Activated CD4-positive, CD25-positive, alpha-beta regulatory T cell treated with anti-CD3 and anti-CD28 coated beads, Interleukin-2, amount 50 U/mL, for 24 hours (primary cell): ENCODE data around the gene HOXB3.
"Not testable (repeated sequence)": the region's sequence is repeated elsewhere in the genome, so short reads cannot be mapped to it uniquely, and the experiment has no call there.

Source experiments
- ATAC-seq, 2 donors: fragments of 150-1000 bp; cut with Tn5 transposase; one replicate each; pipeline ENCODE4 v1.10.0; 2021; ENCODE audit warnings: mild to moderate bottlenecking in 1 of 2, moderate library complexity in 1 of 2

The HOXB3 gene

GRCh38 chr17:48522031-48522653 lies 67.9 kb downstream of the HOXB3 start:
- ATAC-seq = no peak

GRCh38 chr17:48520631-48521079 lies 69.4 kb downstream of the HOXB3 start:
- no peak for ATAC-seq

GRCh38 chr17:48519427-48519826 lies 70.6 kb downstream of the HOXB3 start:
- no peak for ATAC-seq

GRCh38 chr17:48517478-48517877 lies 72.6 kb downstream of the HOXB3 start:
- no peak for ATAC-seq

- ATAC-seq = no peak
Observed at GRCh38 chr17:48515925-48516900, 73.8 kb downstream of the HOXB3 start.

- no peak for ATAC-seq
Observed at GRCh38 chr17:48514477-48514876, 75.6 kb downstream of the HOXB3 start.

- no peak for ATAC-seq
Observed at GRCh38 chr17:48513666-48514455, 76.2 kb downstream of the HOXB3 start.

- peak in 1 of 2 donors; percentile 17 for ATAC-seq
Observed at GRCh38 chr17:48513097-48513496, 76.9 kb downstream of the HOXB3 start.

GRCh38 chr17:48510761-48511604 lies 79.1 kb downstream of the HOXB3 start:
- ATAC-seq = peak; percentile 94

GRCh38 chr17:48510381-48510760 lies 79.7 kb downstream of the HOXB3 start:
- ATAC-seq = no peak

GRCh38 chr17:48509708-48510107 lies 80.3 kb downstream of the HOXB3 start:
- not testable (repeated sequence) for ATAC-seq

GRCh38 chr17:48506246-48506645 lies 83.8 kb downstream of the HOXB3 start:
- ATAC-seq = no peak

GRCh38 chr17:48505788-48506187 lies 84.3 kb downstream of the HOXB3 start:
- peak; percentile 95 to 96 for ATAC-seq

- ATAC-seq = no peak
Observed at GRCh38 chr17:48504953-48505352, 85.1 kb downstream of the HOXB3 start.

GRCh38 chr17:48503747-48504146 lies 86.3 kb downstream of the HOXB3 start:
- no peak for ATAC-seq

- ATAC-seq = no peak
Observed at GRCh38 chr17:48502901-48503300, 87.1 kb downstream of the HOXB3 start.

- no peak for ATAC-seq
Observed at GRCh38 chr17:48502312-48502711, 87.7 kb downstream of the HOXB3 start.

GRCh38 chr17:48500435-48501426 lies 89.3 kb downstream of the HOXB3 start:
- ATAC-seq = no peak

GRCh38 chr17:48499735-48500434 lies 90.2 kb downstream of the HOXB3 start:
- ATAC-seq = no peak

GRCh38 chr17:48499248-48499647 lies 90.8 kb downstream of the HOXB3 start:
- no peak for ATAC-seq
